ENCODE measurements around the gene TAF1C.

The TAF1C gene

DNA sequence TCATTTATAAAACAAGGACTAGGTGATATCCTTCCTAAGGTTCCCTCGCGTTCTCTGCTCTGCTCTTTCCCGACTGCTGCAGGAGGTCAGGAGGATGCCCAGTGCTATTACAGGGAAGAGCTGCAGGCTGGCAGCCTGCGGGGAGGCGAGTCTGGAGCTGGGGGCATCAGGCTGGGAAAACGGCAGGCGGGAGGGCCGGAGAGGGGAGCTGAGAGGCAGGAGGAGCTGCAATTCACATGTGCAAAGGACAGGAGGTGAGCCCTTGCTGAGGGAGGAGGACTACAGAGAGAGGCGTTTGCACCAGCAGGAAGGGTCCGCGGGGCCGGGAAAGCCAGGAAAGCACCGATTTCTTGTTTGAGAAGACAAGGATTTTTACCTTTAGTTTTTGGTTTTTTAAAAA, 12.2 kb upstream of the TAF1C start:
- no peak for TF ChIP-seq POLR2A (IDR thresholded peaks at IDR 0.05; ENCODE audit: low read depth, low read length)
- DNase-seq (ENCODE audit: insufficient read length, low spot score) (no peak), FAIRE-seq (no peak)

DNA sequence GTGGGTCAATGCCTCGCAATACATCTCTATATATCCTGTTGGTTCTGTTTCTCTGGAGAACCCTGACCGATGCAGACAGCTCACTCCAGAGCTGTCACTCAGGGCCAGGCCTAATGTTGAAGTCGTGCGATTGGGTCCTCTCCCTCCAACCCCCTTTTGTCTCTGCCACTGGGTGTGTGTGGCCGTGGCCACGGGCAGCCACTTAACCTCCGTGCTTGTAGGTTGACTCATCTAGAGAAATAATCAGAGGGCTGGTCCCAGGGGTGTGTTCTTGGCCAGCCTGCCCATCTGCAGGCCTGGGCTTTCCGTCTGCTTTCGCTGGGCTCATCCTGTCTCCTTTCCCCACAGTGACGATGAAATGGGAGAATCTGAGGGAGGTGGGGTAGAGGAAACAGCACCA, 11.5 kb upstream of the TAF1C start:
- DNase-seq (ENCODE audit: insufficient read length, low spot score) (no peak), FAIRE-seq (no peak)
- no peak for TF ChIP-seq POLR2A (IDR thresholded peaks at IDR 0.05; ENCODE audit: low read depth, low read length)

DNA sequence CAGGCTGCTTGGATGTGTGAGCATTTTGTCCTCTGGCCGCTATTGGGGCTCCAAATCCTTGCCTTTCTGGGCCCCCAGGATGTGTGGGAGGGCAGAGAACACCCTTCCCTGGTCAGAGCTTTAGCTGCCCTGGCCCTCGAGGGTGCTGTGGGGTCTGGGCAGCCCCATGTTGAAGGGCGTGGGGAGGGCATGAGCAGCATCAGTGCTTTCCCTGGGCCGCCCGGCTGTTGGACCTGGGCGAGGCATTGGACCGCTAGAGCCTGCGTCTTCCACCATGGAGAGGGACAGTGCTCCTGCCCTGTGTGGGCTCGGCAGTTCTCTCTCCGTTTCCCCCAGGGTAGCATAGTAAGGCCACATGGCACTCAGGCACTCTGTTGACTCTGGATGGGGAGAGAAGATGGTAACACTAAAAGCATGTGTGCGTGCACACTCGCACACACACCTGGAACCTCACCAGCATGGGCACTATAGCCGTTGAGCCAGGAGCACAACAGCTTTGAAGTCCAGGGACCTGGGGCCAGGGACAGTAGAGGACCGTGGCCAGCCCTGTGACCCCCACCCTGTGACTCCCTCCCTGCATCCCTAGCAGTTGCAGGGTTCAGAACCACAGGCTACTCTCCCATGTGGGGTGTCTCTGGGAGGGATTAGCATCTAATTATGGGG, 10.7 kb upstream of the TAF1C start:
- DNase-seq (ENCODE audit: insufficient read length, low spot score) (no peak), FAIRE-seq (no peak)
- TF ChIP-seq POLR2A (IDR thresholded peaks at IDR 0.05; ENCODE audit: low read depth, low read length): no peak

DNA sequence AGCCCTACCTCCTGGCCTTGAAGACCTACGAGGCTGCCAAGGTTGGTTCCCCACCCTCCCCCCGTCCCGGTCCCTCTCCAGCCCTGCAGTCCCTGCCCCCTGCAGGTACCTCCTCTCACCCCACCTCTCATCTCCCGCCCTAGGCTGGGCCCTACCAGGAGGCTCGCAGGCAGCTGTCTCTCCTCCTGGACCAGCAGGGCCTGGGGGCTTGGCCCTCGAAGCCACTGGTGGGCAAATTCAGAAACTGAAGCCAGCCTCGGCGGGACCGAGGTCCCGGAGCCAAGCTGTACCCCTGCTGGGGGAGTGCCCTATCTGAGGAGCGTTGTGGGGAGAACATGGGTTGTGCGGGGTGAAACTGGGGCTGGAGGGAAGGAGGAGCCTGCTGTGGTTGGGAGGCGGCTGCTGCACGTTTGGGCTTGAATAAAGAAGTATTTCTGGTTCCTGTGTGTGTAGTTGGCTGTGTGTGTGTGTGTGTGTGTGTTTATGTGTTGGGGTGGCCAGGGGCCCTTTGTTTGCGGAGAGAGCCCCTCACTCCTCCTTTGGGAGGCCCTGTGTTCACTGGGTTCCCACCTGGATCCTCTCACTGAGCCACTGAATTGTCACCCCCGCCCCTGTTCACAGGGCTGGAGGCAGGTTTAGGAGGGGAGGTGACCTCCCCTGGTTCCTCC, 10.0 kb upstream of the TAF1C start:
- no peak for TF ChIP-seq POLR2A (IDR thresholded peaks at IDR 0.05; ENCODE audit: low read depth, low read length)
- FAIRE-seq (no peak), DNase-seq (ENCODE audit: insufficient read length, low spot score) (no peak)

DNA sequence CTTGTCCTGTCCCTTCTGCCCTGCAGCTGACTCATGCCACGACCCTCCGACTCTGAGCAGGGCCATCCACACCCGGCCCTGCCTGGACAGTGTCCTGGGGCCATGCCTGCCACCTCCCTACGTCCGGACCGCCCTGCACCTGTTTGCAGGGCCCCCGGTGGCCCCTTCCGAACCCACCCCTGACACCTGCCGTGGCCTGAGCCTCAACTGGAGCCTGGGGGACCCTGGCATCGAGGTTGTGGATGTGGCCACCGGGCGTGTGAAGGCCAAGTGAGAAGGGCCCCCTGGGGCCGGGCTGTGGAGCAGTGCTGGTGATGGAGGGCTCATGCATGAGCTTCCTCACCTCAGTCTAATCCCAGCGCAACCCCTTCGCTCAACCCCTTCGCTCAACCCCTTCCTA, 9.2 kb upstream of the TAF1C start:
- no peak for DNase-seq (ENCODE audit: insufficient read length, low spot score)
- no peak for FAIRE-seq
- TF ChIP-seq POLR2A (IDR thresholded peaks at IDR 0.05; ENCODE audit: low read depth, low read length): no peak

DNA sequence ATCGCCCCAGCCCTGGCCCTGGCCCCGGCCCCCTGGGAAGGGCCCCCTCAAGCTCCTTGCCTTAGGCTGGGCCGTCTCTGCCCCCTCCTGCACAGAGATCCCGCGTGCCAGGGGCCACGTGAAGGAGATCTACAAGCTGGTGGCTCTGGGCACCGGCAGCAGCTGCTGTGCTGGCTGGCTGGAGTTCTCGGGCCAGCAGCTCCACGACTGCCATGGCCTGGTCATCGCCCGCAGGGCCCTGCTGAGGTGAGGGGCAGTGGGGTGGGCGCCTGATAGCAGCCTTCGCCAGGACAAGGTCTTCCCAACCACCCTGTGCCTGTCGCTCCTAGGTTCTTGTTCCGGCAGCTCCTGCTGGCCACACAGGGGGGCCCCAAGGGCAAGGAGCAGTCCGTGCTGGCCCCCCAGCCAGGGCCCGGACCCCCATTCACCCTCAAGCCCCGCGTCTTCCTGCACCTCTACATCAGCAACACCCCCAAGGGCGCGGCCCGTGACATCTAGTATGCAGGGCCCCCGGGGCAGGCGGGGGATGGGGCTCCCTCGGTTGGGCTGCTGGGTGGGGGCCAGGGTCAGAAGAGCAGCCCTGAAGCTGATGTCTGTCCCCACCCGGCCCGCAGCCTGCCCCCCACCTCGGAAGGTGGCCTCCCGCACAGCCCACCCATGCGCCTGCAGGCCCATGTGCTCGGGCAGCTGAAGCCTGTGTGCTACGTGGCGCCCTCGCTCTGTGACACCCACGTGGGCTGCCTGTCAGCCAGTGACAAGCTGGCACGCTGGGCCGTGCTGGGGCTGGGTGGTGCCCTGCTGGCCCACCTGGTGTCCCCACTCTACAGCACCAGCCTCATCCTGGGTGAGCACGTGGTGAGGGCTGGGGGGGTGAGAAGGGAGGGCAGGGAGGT, 8.6 kb upstream of the TAF1C start:
- DNase-seq (ENCODE audit: insufficient read length, low spot score): no peak
- FAIRE-seq: no peak
- no peak for TF ChIP-seq POLR2A (IDR thresholded peaks at IDR 0.05; ENCODE audit: low read depth, low read length)

DNA sequence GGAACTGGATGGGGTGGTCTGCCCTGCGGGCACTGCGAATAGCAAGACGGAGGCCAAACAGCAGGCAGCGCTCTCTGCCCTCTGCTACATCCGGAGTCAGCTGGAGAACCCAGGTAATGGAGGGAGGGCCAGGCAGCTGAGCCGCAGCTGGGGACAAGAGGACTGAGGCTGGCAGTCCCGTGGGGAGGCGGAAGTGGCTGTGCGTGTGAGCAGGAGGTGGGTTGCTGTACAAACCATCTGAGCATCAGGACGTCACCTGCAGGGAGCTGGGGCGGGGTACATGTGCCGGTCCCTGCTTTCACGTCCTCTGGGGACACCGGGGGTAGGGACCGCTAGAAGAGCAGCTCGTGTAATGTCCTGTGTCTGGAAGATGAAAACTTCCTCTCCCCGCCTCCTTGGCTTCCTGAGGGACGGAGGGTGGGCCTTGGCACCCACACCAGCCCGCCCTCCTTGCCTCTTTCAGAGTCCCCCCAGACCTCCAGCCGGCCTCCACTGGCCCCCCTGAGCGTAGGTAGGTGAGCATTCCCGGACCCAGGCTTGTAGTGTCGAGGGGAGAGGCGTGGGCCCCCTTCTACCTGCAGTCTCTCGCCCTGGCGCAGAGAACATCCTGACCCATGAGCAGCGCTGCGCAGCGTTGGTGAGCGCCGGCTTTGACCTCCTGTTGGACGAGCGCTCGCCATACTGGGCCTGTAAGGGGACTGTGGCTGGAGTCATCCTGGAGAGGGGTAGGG, 7.8 kb upstream of the TAF1C start:
- FAIRE-seq (no peak), DNase-seq (ENCODE audit: insufficient read length, low spot score) (no peak)
- no peak for TF ChIP-seq POLR2A (IDR thresholded peaks at IDR 0.05; ENCODE audit: low read depth, low read length)

DNA sequence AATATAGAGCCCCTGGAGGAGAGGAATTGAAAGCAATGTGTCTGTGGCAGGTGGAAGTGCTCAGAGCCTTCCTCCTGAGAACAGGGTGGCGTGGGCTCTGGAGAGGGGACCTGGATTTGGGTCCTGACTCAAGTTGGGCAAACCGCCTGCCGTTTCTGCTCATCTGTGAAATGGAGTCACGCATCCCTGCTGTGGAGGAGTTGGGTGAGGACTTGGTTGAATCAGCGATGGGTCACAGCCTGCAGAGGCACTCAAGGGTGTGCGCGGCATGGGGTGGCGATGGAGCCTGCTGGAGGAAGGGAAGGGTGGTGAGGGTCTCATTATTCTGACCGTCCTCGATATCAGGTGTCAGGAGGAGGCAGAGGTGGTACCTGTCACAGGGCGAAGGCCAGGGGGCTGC, 7.2 kb upstream of the TAF1C start:
- FAIRE-seq (no peak), DNase-seq (ENCODE audit: insufficient read length, low spot score) (no peak)
- TF ChIP-seq POLR2A (IDR thresholded peaks at IDR 0.05; ENCODE audit: low read depth, low read length): no peak

DNA sequence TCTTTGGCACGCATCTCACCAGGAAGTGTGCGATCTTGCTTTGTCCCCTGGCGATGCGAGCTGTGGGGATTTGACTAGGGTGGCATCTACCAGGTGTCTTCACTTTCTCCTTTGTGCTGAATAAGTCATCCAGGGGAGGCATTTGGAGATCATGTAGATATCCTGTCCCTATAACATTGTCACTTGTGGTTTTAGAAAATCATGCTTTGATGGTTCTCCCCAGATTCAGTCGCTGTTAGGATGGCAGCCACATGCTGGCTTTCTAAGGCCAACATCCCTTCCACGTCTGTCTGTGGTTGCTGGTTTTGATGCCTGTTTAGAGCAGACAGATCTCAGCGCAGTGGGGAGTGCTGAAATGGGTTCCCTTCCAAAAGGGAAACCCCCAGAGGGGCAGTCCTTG, 6.6 kb upstream of the TAF1C start:
- TF ChIP-seq POLR2A (IDR thresholded peaks at IDR 0.05; ENCODE audit: low read depth, low read length): no peak
- FAIRE-seq (no peak), DNase-seq (ENCODE audit: insufficient read length, low spot score) (no peak)

DNA sequence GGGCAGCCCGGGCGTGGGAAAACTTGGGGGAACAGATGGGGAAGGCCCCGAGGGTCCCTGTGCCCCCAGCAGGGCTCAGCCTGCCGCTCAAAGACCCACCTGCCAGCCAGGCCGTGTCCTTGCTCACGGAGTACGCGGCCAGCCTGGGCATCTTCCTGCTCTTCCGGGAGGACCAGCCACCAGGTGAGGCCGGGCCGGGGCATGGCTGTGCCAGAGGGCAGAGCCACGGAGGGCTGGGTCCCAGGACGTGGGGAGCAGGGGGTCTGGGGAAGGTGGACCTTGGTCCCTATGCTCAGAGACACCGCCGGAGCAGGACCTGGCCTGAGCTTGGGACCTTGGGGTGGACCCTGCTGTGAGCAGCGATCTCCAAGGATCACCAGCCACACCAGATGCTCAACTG, 4.6 kb upstream of the TAF1C start:
- no peak for FAIRE-seq
- no peak for DNase-seq (ENCODE audit: insufficient read length, low spot score)
- TF ChIP-seq POLR2A (IDR thresholded peaks at IDR 0.05; ENCODE audit: low read depth, low read length): no peak

DNA sequence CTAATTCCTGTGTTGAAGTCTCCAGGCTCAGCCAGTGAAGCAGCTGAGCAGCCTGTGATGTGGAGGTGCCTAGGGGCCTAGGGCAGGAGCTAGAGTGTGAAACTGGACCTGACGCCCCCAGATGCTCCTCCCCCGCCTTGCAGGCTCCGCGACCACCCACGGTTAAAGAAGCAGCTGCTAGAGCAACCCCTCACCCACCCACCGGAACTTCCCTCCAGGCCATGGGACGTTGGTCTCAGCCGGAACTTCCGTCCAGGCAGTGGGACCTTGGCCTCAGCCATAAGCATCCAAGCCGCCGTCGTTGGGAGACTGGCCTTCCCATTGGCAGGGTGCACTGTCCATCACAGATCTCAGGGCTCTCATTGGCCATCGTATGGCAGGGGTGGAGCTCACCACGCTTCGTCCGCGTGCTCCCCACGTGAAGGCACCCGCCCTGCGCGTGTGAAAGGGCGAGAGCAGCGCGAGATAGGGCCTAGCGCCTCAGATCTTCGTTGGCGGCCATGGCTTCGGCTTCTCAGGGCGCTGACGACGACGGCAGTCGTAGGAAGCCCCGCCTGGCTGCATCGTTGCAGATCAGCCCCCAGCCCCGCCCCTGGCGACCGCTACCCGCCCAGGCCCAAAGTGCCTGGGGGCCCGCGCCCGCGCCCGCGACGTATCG, 4.0 kb upstream of the TAF1C start, which contains the start of gene ADAD2:
TSS of gene ADAD2 (plus strand) at position 427 of the 658 bp plus-strand sequence. CDS start at position 501, 74 bp downstream.
- DNase-seq (ENCODE audit: insufficient read length, low spot score) (no peak), FAIRE-seq (no peak)
- TF ChIP-seq POLR2A (IDR thresholded peaks at IDR 0.05; ENCODE audit: low read depth, low read length): no peak

DNA sequence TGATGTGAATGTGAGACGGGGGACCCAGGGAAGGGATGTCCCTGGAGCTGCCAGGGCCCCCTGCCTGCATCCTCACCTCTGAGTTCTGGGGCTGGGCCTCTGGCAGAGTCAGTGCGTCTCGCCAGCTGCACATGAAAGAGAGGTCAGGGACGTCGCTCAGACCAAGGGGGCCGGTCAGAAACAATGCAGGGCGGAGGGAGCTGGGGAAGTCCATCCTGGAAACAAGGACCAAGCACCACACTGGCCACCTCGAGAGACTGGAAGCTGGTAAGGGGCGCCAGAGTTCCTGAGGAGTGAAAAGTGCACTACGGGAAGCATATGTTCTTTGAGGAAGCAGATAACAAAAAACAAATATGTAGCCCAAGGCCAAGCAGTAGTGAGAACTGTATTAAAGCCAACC, 2.1 kb downstream of the TAF1C start:
- TF ChIP-seq POLR2A (IDR thresholded peaks at IDR 0.05; ENCODE audit: low read depth, low read length): no peak
- DNase-seq (ENCODE audit: insufficient read length, low spot score) (no peak), FAIRE-seq (no peak)

DNA sequence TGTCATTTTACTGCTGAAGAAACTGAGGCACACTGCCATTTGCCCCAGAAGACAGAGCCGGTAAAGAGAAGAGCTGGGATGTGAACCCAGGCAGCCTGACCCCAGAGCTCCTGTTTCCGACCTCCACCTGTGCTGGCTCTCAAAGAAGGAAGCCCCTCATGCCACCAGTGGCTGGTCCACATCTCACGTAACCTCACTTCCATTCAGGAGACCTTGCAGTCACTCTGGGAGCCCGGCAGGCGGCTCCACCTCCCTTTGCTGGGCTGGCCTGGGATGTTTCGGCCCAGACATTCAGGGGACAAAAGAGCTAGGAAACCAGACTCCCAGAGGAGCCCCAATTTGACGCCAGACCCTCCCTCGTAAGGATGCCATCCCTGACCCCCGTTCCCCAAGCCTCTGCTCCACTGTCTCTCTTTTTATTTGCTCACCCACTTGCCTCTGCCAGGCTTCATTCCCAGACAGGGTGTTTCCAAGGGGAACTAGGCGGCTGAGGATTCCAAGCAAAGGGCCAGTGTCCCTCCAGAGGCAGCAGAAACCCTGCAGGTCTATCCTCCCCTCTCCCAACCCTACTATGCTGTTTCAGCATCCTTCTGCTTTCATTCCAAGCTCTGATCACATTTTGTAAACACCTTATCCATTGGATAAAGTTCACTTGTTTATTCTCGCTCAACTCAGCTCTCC, 2.8 kb downstream of the TAF1C start:
- DNase-seq (ENCODE audit: insufficient read length, low spot score) (no peak), FAIRE-seq (no peak)

More for the DNA sequence above, 2.8 kb downstream of the TAF1C start:
- no peak for TF ChIP-seq POLR2A (IDR thresholded peaks at IDR 0.05; ENCODE audit: low read depth, low read length)
